Liver (tissue), 9 donors: Measurements from ENCODE around the gene SOX5. TPM values are rescaled to one million over a fixed set of nuclear protein-coding genes. Genes with fewer than 3 reads are reported as not detected.

ENCODE experiments used
- DNase-seq: peaks from one replicate; pipeline ENCODE4 v3.0.0-alpha.2; 2017; ENCODE audit warnings: low spot score
- H3K27ac ChIP-seq, 2 donors: one replicate each; pipeline ENCODE4 v1.7.0; 2013; ENCODE audit warnings: inconsistent platforms in 2 of 2, low read length in 2 of 2, control low read depth in 1 of 2, low read depth in 1 of 2, mild to moderate bottlenecking in 1 of 2
- H3K27me3 ChIP-seq, 4 donors: one replicate each; pipeline versions ENCODE4 v1.6.1 to v1.7.0; 2013; ENCODE audit warnings: low read length in 3 of 4, inconsistent platforms in 1 of 4, mild to moderate bottlenecking in 1 of 4, moderate library complexity in 1 of 4; ENCODE audit not compliant: control insufficient read depth in 4 of 4, insufficient read depth in 4 of 4
- H3K36me3 ChIP-seq, 4 donors: one replicate each; pipeline versions ENCODE4 v1.6.1 to v1.7.0; 2013; ENCODE audit warnings: low read length in 3 of 4, mild to moderate bottlenecking in 3 of 4, low read depth in 1 of 4, moderate library complexity in 1 of 4; ENCODE audit not compliant: control insufficient read depth in 4 of 4, insufficient read depth in 3 of 4
- H3K4me1 ChIP-seq, 4 donors: one replicate each; pipeline versions ENCODE4 v1.6.1 to v1.7.0; 2013; ENCODE audit warnings: low read length in 3 of 4, mild to moderate bottlenecking in 3 of 4, moderate library complexity in 1 of 4; ENCODE audit not compliant: control insufficient read depth in 4 of 4, insufficient read depth in 4 of 4
- H3K4me3 ChIP-seq, 3 donors: one replicate each; pipeline versions ENCODE4 v1.6.1 to v1.7.0; 2013; ENCODE audit warnings: low read length in 3 of 3, control low read depth in 1 of 3, low read depth in 1 of 3, mild to moderate bottlenecking in 1 of 3
- H3K9ac ChIP-seq, 2 donors: one replicate each; pipeline ENCODE4 v1.7.0; 2013; ENCODE audit warnings: low read length in 2 of 2, mild to moderate bottlenecking in 2 of 2, moderate library complexity in 2 of 2, control low read depth in 1 of 2, low read depth in 1 of 2
- H3K9me3 ChIP-seq, 4 donors: one replicate each; pipeline versions ENCODE4 v1.6.1 to v1.7.0; 2013; ENCODE audit warnings: low read length in 3 of 4; ENCODE audit not compliant: control insufficient read depth in 4 of 4
- ATF3 ChIP-seq: IDR thresholded peaks from 2 replicates; pipeline ENCODE4 v1.6.1; 2016; ENCODE audit warnings: antibody characterized with exemption
- CTCF ChIP-seq: fragments of 150-350 bp; IDR thresholded peaks from 2 replicates; pipeline ENCODE4 v1.5.1; 2017; ENCODE audit warnings: improper control_type of control experiment, low read depth, low read length; ENCODE audit not compliant: missing input control
- EGR1 ChIP-seq, 2 donors: IDR thresholded peaks; 2 replicates each; pipeline ENCODE4 v1.6.1; 2016 to 2018; ENCODE audit warnings: antibody characterized with exemption in 2 of 2, low read depth in 2 of 2
- FOXA1 ChIP-seq: IDR thresholded peaks from 2 replicates; pipeline ENCODE4 v1.6.1; 2016; ENCODE audit warnings: antibody characterized with exemption
- FOXA2 ChIP-seq: IDR thresholded peaks from 2 replicates; pipeline ENCODE4 v1.6.1; 2016; ENCODE audit warnings: antibody characterized with exemption
- GABPA ChIP-seq, 2 donors: IDR thresholded peaks in 1 of 2; conservative IDR thresholded peaks in 1 of 2; 2 replicates each; pipeline ENCODE4 v1.6.1; 2016; ENCODE audit warnings: antibody characterized with exemption in 2 of 2, mild to moderate bottlenecking in 1 of 2, moderate library complexity in 1 of 2
- HNF4G ChIP-seq: IDR thresholded peaks from 2 replicates; pipeline ENCODE4 v1.6.1; 2016; ENCODE audit warnings: antibody characterized with exemption
- JUND ChIP-seq, 2 donors: IDR thresholded peaks; 2 replicates each; pipeline ENCODE4 v1.6.1; 2016; ENCODE audit warnings: antibody characterized with exemption in 2 of 2
- NR2F2 ChIP-seq: IDR thresholded peaks from 2 replicates; pipeline ENCODE4 v1.6.1; 2016; ENCODE audit warnings: antibody characterized with exemption
- RAD21 ChIP-seq, 2 donors: IDR thresholded peaks; 2 replicates each; pipeline ENCODE4 v1.6.1; 2016; ENCODE audit warnings: antibody characterized with exemption in 2 of 2, mild to moderate bottlenecking in 2 of 2
- RXRA ChIP-seq, 2 donors: IDR thresholded peaks; 2 replicates each; pipeline ENCODE4 v1.6.1; 2017 to 2018; ENCODE audit warnings: antibody characterized with exemption in 2 of 2, mild to moderate bottlenecking in 1 of 2
- SP1 ChIP-seq: IDR thresholded peaks from 2 replicates; pipeline ENCODE4 v1.6.1; 2018; ENCODE audit warnings: antibody characterized with exemption, mild to moderate bottlenecking
- TAF1 ChIP-seq: conservative IDR thresholded peaks from 2 replicates; pipeline ENCODE4 v1.6.1; 2016; ENCODE audit warnings: antibody characterized with exemption, mild to moderate bottlenecking
- YY1 ChIP-seq: IDR thresholded peaks from 2 replicates; pipeline ENCODE4 v1.6.1; 2016; ENCODE audit warnings: antibody characterized with exemption, mild to moderate bottlenecking
- ZBTB33 ChIP-seq: IDR thresholded peaks from 2 replicates; pipeline ENCODE4 v1.6.1; 2016; ENCODE audit warnings: antibody characterized with exemption
- WGBS: extraction: QIAGEN DNeasy Blood & Tissue Kit; methylation state at CpG from one replicate; pipeline ENCODE4 v1.1.7; 2013; 5-methylcytosine and 5-hydroxymethylcytosine counted together
- polyA plus RNA-seq, 2 donors: library from polyadenylated mRNA; stranded (reverse) in 1 of 2; unstranded in 1 of 2; fragments of 200-250 nt in 1 of 2; fragments of >200 nt in 1 of 2; fragmentation: Nextera tagmentation in 1 of 2; extraction: Ambion mirVana in 1 of 2; gene quantifications; one replicate each; pipeline versions ENCODE4 v1.2.1 to v1.2.3, GENCODE V29; 2013 to 2015
- total RNA-seq, 2 donors: library from RNA; depleted of rRNA; stranded (reverse); fragments of >200 nt; gene quantifications; one replicate each; pipeline ENCODE4 v1.2.3, GENCODE V29; 2014
- donor health status: healthy.
- donor health status: healthy.
- donor health status: healthy.
- donor health status: healthy.
- donor health status: healthy.

SOX5 gene
- total and polyA plus RNA-seq, 4 donors: 2.3 to 42.4 (median 12.3) TPM

GRCh38 chr12:23704992-23705943, 244.2 kb downstream of the SOX5 start:
- TF ChIP-seq RXRA (IDR thresholded peaks at IDR 0.05) (no peak), GABPA (IDR thresholded peaks at IDR 0.05 in 1 of 2, conservative IDR thresholded peaks at IDR 0.05 in 1 of 2) (no peak), RAD21 (IDR thresholded peaks at IDR 0.05) (no peak), ATF3 (no peak)
- Histone ChIP-seq H3K27me3 (no peaks in the 10 kb centered on the region), H3K4me1 (no peaks in the 10 kb centered on the region), H3K36me3 (no peaks in the 10 kb centered on the region), H3K27ac (no peak overlapping the region), H3K9me3 (no peaks in the 10 kb centered on the region), H3K9ac (no peak overlapping the region), H3K4me3 (no peak overlapping the region)
- no peak for DNase-seq
- WGBS: 78% methylated on average over 6 of the region's 6 CpGs

DNA sequence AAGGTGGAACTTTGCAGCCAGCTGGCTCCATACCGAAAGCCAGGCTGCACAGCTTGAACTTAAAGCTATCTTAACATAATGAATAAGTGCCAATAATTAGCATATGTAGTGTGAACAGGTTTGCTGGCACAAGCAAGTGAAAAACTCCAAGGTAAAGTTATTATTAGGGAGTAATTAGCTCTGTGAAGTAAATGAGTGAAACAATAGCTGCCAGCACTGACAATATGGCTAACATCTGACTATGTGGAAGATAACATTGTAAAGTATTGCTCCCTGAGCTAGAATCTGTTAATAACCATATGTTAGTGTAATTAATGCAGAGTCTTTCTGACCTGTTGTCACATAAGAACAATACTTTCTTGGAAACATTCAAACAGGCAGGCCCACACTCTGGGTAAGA, 246.4 kb downstream of the SOX5 start:
- H3K9me3 ChIP-seq: no peaks in the 10 kb centered on the region
- H3K4me3 ChIP-seq: no peak overlapping the region
- no peaks in the 10 kb centered on the region for H3K27me3 ChIP-seq
- no peaks in the 10 kb centered on the region for H3K36me3 ChIP-seq
- WGBS: 94% methylated on average over 1 of the region's 1 CpG
- H3K9ac ChIP-seq: no peak overlapping the region
- DNase-seq: no peak
- no peaks in the 10 kb centered on the region for H3K4me1 ChIP-seq
- no peak overlapping the region for H3K27ac ChIP-seq
- no peak for TF ChIP-seq HNF4G
- TF ChIP-seq JUND (IDR thresholded peaks at IDR 0.05): no peak
- no peak for TF ChIP-seq NR2F2
- TF ChIP-seq SP1: no peak
- no peak for TF ChIP-seq CTCF
- no peak for TF ChIP-seq FOXA1
- no peak for TF ChIP-seq EGR1 (IDR thresholded peaks at IDR 0.05; ENCODE audit: low read depth in 2 of 2)
- TF ChIP-seq YY1: no peak
- TF ChIP-seq RAD21 (IDR thresholded peaks at IDR 0.05): no peak
- no peak for TF ChIP-seq GABPA (IDR thresholded peaks at IDR 0.05 in 1 of 2, conservative IDR thresholded peaks at IDR 0.05 in 1 of 2)
- TF ChIP-seq FOXA2: no peak
- TF ChIP-seq TAF1: no peak
- no peak for TF ChIP-seq ZBTB33
